Effector memory CD8-positive, alpha-beta T cell (primary cell): ENCODE measurements around the gene KSR2.
"Not testable (repeated sequence)": the region's sequence is repeated elsewhere in the genome, so short reads cannot be mapped to it uniquely, and the experiment has no call there.

Experiments
- ATAC-seq: fragments of 150-1000 bp; cut with Tn5 transposase; replicated peaks from 2 replicates; pipeline ENCODE4 v1.10.0; 2021; ENCODE audit warnings: mild to moderate bottlenecking, moderate library complexity
- DNase-seq, 3 experiments: peaks; one replicate each; pipeline ENCODE4 v3.0.0; 2021
- H3K27ac Mint-ChIP-seq, 2 donors: one replicate each; pipeline ENCODE4 v1.8.0; 2022; ENCODE audit warnings: mild to moderate bottlenecking in 2 of 2, mixed read lengths in 2 of 2, moderate library complexity in 2 of 2
- H3K27me3 Mint-ChIP-seq, 2 donors: one replicate each; pipeline ENCODE4 v1.8.0; 2022; ENCODE audit warnings: mixed read lengths in 2 of 2
- H3K36me3 Mint-ChIP-seq: one replicate; pipeline ENCODE4 v1.8.0; 2022; ENCODE audit warnings: mild to moderate bottlenecking, moderate library complexity, mixed read lengths; ENCODE audit not compliant: insufficient read depth
- H3K4me1 Mint-ChIP-seq, 2 donors: one replicate each; pipeline ENCODE4 v1.8.0; 2022; ENCODE audit warnings: low read depth in 2 of 2, mixed read lengths in 2 of 2
- H3K4me3 Mint-ChIP-seq, 2 donors: one replicate each; pipeline ENCODE4 v1.8.0; 2022; ENCODE audit warnings: mild to moderate bottlenecking in 2 of 2, mixed read lengths in 2 of 2, moderate library complexity in 2 of 2
- H3K9me3 Mint-ChIP-seq, 2 donors: one replicate each; pipeline ENCODE4 v1.8.0; 2022; ENCODE audit warnings: mixed read lengths in 2 of 2

Gene KSR2

DNA sequence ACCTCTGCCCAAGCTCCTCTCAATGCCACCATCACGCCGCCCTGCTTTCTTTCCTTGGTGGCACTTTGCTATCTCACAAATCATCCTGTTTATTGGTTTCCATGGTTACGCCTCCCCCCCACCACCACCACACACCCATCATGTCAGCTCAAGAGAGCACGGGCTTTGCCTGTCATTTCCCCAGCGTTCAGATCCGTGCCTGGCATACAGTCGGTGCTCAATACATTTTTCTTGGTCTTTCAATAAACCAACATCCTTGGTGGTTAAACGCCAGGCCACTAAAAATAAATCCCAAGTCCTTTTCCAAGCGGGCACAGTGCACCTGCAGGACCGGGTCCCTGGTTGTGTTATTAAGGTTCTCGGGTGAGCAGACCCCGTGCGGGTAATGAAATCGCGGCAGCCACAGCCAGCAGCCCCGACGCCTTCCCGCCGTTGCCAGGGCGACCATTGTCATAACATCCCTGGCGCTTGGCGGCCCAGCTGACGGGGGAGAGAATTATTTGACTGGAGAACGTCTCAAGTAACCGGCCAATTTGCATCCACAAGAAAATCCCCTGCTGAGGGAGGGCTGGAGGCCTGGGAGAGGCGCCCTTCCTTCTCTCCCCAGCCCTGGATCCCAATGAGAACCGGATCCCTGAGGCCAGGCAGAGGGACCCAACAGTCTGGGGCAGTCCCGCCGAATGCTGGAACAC is 92.9 kb downstream of the KSR2 start:
- H3K4me3 Mint-ChIP-seq, result peak overlapping the region in 1 of 2 donors; percentile 13
- H3K4me1 Mint-ChIP-seq, result peaks cover 6 to 11% of the 10 kb centered on the region in 2 donors
- no peak overlapping the region for H3K27ac Mint-ChIP-seq
- ATAC-seq (peak; percentile 62), DNase-seq (peak in 1 of 3 experiments; percentile 8)
- peaks cover under 1 to 33% of the 10 kb centered on the region in 2 donors for H3K27me3 Mint-ChIP-seq
- H3K9me3 Mint-ChIP-seq, result no peaks in the 10 kb centered on the region
- H3K36me3 Mint-ChIP-seq, result peaks cover 9% of the 10 kb centered on the region

- Mint-ChIP-seq H3K4me3 (no peak overlapping the region), H3K4me1 (peaks cover 6 to 11% of the 10 kb centered on the region in 2 donors), H3K36me3 (peaks cover 9% of the 10 kb centered on the region), H3K27ac (no peak overlapping the region), H3K9me3 (no peaks in the 10 kb centered on the region), H3K27me3 (peaks cover 7 to 33% of the 10 kb centered on the region in 2 donors)
- ATAC-seq (peak; percentile 47), DNase-seq (peak; percentile 23 to 42 (median 33))
These were observed 93.9 kb downstream of the KSR2 start for GRCh38 chr12:117874842-117875434.

DNA sequence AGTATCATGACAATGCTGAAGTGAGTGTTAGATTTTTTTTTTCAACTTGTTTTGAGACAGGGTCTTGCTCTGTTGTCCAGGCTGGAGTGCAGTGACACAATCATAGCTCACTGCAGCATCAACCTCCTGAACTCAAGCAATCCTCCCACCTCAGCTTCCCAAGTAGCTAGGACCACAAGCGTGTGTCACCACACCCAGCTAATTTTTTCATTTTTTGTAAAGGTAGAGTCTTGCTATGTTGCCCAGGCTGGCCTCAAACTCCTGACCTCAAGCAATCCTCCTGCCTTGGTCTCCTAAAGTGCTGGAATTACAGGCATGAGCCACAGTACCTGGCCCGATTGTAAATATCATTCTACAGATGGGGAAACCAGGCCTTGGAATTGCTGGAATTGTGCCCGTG is 94.6 kb downstream of the KSR2 start:
- peaks cover 6 to 11% of the 10 kb centered on the region in 2 donors for H3K4me1 Mint-ChIP-seq
- not testable (repeated sequence) for H3K27ac Mint-ChIP-seq, ATAC-seq, H3K4me3 Mint-ChIP-seq, DNase-seq, H3K9me3 Mint-ChIP-seq, H3K36me3 Mint-ChIP-seq
- H3K27me3 Mint-ChIP-seq, result peaks cover 7 to 33% of the 10 kb centered on the region in 2 donors

GRCh38 chr12:117872546-117873169 is 96.1 kb downstream of the KSR2 start:
- no peak for DNase-seq
- Mint-ChIP-seq H3K27me3 (peaks cover 7 to 22% of the 10 kb centered on the region in 2 donors), H3K9me3 (no peaks in the 10 kb centered on the region), H3K36me3 (peaks cover 9% of the 10 kb centered on the region), H3K4me3 (no peak overlapping the region), H3K27ac (no peak overlapping the region), H3K4me1 (peaks cover 6 to 11% of the 10 kb centered on the region in 2 donors)
- ATAC-seq, result no peak

DNA sequence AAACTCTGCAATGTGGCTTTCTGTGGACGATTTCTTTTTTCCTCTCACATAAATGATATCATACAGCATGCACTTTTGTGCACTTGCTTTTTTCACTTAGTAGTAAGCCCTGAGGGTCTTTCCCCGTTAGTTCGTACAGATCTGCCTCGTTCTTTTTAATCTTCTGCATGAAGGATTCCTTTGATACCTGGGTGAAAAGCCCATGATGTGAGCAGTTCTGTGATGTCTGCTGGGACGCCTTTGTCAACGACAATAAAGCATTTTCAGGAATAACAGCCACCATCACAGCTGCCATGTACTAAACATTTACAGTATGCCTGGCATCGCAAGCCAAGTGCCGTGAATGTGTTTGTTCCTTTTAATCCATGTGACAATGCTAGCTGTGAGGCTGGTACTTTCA is 99.2 kb downstream of the KSR2 start:
- no peak for DNase-seq
- no peak for ATAC-seq
- H3K4me3 Mint-ChIP-seq, result no peak overlapping the region
- no peaks in the 10 kb centered on the region for H3K36me3 Mint-ChIP-seq
- H3K27me3 Mint-ChIP-seq, result peaks cover 14 to 27% of the 10 kb centered on the region in 2 donors
- no peak overlapping the region for H3K27ac Mint-ChIP-seq
- H3K4me1 Mint-ChIP-seq, result peaks cover under 1 to 1% of the 10 kb centered on the region in 2 donors
- no peaks in the 10 kb centered on the region for H3K9me3 Mint-ChIP-seq

- no peak for ATAC-seq
- DNase-seq, result no peak
- no peaks in the 10 kb centered on the region for H3K9me3 Mint-ChIP-seq
- no peaks in the 10 kb centered on the region for H3K36me3 Mint-ChIP-seq
- no peak overlapping the region for H3K27ac Mint-ChIP-seq
- H3K4me3 Mint-ChIP-seq, result no peak overlapping the region
- H3K4me1 Mint-ChIP-seq, result no peaks in the 10 kb centered on the region
- H3K27me3 Mint-ChIP-seq, result peaks cover 21 to 46% of the 10 kb centered on the region in 2 donors
These were observed 101.4 kb downstream of the KSR2 start for GRCh38 chr12:117867348-117867747.

GRCh38 chr12:117865505-117865904 is 103.3 kb downstream of the KSR2 start:
- Mint-ChIP-seq H3K27ac (no peak overlapping the region), H3K4me1 (no peaks in the 10 kb centered on the region), H3K4me3 (no peak overlapping the region)

GRCh38 chr12:117863002-117863709 is 105.6 kb downstream of the KSR2 start:
- H3K4me1 Mint-ChIP-seq, result no peaks in the 10 kb centered on the region
- no peak for DNase-seq
- ATAC-seq, result no peak
- no peaks in the 10 kb centered on the region for H3K9me3 Mint-ChIP-seq
- H3K27ac Mint-ChIP-seq, result no peak overlapping the region
- H3K36me3 Mint-ChIP-seq, result no peaks in the 10 kb centered on the region
- no peak overlapping the region for H3K4me3 Mint-ChIP-seq
- peaks cover 14 to 58% of the 10 kb centered on the region in 2 donors for H3K27me3 Mint-ChIP-seq

More at GRCh38 chr12:117865505-117865904, 103.3 kb downstream of the KSR2 start:
- DNase-seq, result no peak
- peaks cover 17 to 50% of the 10 kb centered on the region in 2 donors for H3K27me3 Mint-ChIP-seq
- ATAC-seq, result no peak
- H3K9me3 Mint-ChIP-seq, result no peaks in the 10 kb centered on the region
- no peaks in the 10 kb centered on the region for H3K36me3 Mint-ChIP-seq

GRCh38 chr12:117861691-117862090 is 107.1 kb downstream of the KSR2 start:
- H3K9me3 Mint-ChIP-seq, result no peaks in the 10 kb centered on the region
- no peak for ATAC-seq
- no peaks in the 10 kb centered on the region for H3K36me3 Mint-ChIP-seq
- H3K4me3 Mint-ChIP-seq, result no peak overlapping the region
- H3K4me1 Mint-ChIP-seq, result no peaks in the 10 kb centered on the region
- DNase-seq, result no peak
- H3K27ac Mint-ChIP-seq, result no peak overlapping the region
- peaks cover 7 to 48% of the 10 kb centered on the region in 2 donors for H3K27me3 Mint-ChIP-seq

GRCh38 chr12:117860787-117861290 is 108.0 kb downstream of the KSR2 start:
- H3K4me1 Mint-ChIP-seq, ATAC-seq, H3K36me3 Mint-ChIP-seq, DNase-seq, H3K9me3 Mint-ChIP-seq, H3K27ac Mint-ChIP-seq, H3K4me3 Mint-ChIP-seq: not testable (repeated sequence)
- H3K27me3 Mint-ChIP-seq, result peaks cover 7 to 40% of the 10 kb centered on the region in 2 donors

- no peak for ATAC-seq
- H3K27me3 Mint-ChIP-seq, result peaks cover 7 to 37% of the 10 kb centered on the region in 2 donors
- no peak overlapping the region for H3K27ac Mint-ChIP-seq
- no peaks in the 10 kb centered on the region for H3K36me3 Mint-ChIP-seq
- H3K4me1 Mint-ChIP-seq, result no peaks in the 10 kb centered on the region
- DNase-seq, result no peak
- H3K4me3 Mint-ChIP-seq, result no peak overlapping the region
- no peaks in the 10 kb centered on the region for H3K9me3 Mint-ChIP-seq
These were observed 108.7 kb downstream of the KSR2 start for GRCh38 chr12:117860111-117860510.

- ATAC-seq (peak; percentile 42), DNase-seq (peak; percentile 14 to 38 (median 19))
- Mint-ChIP-seq H3K9me3 (no peaks in the 10 kb centered on the region), H3K4me1 (no peaks in the 10 kb centered on the region), H3K27me3 (peaks cover 0 to 16% of the 10 kb centered on the region in 2 donors), H3K27ac (no peak overlapping the region), H3K4me3 (no peak overlapping the region), H3K36me3 (no peaks in the 10 kb centered on the region)
These were observed 110.9 kb downstream of the KSR2 start for GRCh38 chr12:117857632-117858612.
